Left ventricle myocardium inferior (tissue), 1 donor: ENCODE results near the gene NCOA1. TPM values are rescaled to one million over a fixed set of nuclear protein-coding genes. Genes with fewer than 3 reads are reported as not detected.

Source experiments
- DNase-seq: peaks from one replicate; pipeline ENCODE4 v3.0.0-alpha.2; 2020
- H3K27ac ChIP-seq: fragments of 200-600 bp; replicated peaks from 2 replicates; pipeline ENCODE4 v1.8.0; 2021
- H3K27me3 ChIP-seq: fragments of 200-600 bp; 2 replicates; pipeline ENCODE4 v1.8.0; 2021; ENCODE audit warnings: low read depth
- H3K36me3 ChIP-seq: fragments of 200-600 bp; 2 replicates; pipeline ENCODE4 v1.8.0; 2021
- H3K4me1 ChIP-seq: fragments of 200-600 bp; 2 replicates; pipeline ENCODE4 v1.8.0; 2021
- H3K4me3 ChIP-seq: fragments of 200-600 bp; 2 replicates; pipeline ENCODE4 v1.8.0; 2021; ENCODE audit warnings: mild to moderate bottlenecking, moderate library complexity
- H3K9me3 ChIP-seq: fragments of 200-600 bp; replicated peaks from 2 replicates; pipeline ENCODE4 v1.8.0; 2021
- CTCF ChIP-seq: fragments of 200-600 bp; IDR thresholded peaks from 2 replicates; pipeline ENCODE4 v1.8.0; 2021; ENCODE audit warnings: antibody characterized with exemption, mild to moderate bottlenecking, borderline replicate concordance
- intact Hi-C: fragments of 100-400 bp; cut with micrococcal nuclease; formaldehyde crosslinking; loops from one replicate; pipeline ENCODE4 v1.11.0; 2022
- total RNA-seq: library from RNA; stranded (reverse); fragmentation: NEBNext Ultra II Directional; extraction: Animal tissue kit (Norgen Biotek cat#: 25700); gene quantifications from one replicate; pipeline ENCODE4 v1.2.1, GENCODE V29; 2021
- donor health status: DM: no; HTN: yes; CAD: no; lungs with severe emphysema.

NCOA1 gene
- total RNA-seq, 1 donor from 2014 or later, result 26.9 TPM

- intact Hi-C loops, result no loop called here
- no peak for TF ChIP-seq CTCF
- H3K4me1 ChIP-seq, result peaks cover 5% of the 10 kb centered on the region
Observed at GRCh38 chr2:24749069-24749691, 258.1 kb downstream of the NCOA1 start.

GRCh38 chr2:24754985-24755705 lies 264.1 kb downstream of the NCOA1 start:
- no peaks in the 10 kb centered on the region for H3K27me3 ChIP-seq
- H3K27ac ChIP-seq, result no peak overlapping the region
- no peak for DNase-seq
- peaks cover 85% of the 10 kb centered on the region for H3K36me3 ChIP-seq
- H3K9me3 ChIP-seq, result no peaks in the 10 kb centered on the region
- intact Hi-C loops, result no loop called here
- H3K4me3 ChIP-seq, result no peak overlapping the region
- TF ChIP-seq CTCF, result no peak
- H3K4me1 ChIP-seq, result no peaks in the 10 kb centered on the region

More at GRCh38 chr2:24749069-24749691, 258.1 kb downstream of the NCOA1 start:
- H3K27me3 ChIP-seq, result no peaks in the 10 kb centered on the region
- no peak for DNase-seq
- H3K9me3 ChIP-seq, result no peaks in the 10 kb centered on the region
- peaks cover 38% of the 10 kb centered on the region for H3K36me3 ChIP-seq
- H3K27ac ChIP-seq, result no peak overlapping the region
- no peak overlapping the region for H3K4me3 ChIP-seq

- no peaks in the 10 kb centered on the region for H3K9me3 ChIP-seq
- TF ChIP-seq CTCF, result no peak
- intact Hi-C loops, result no loop called here
- H3K4me3 ChIP-seq, result no peak overlapping the region
- peaks cover 91% of the 10 kb centered on the region for H3K36me3 ChIP-seq
- H3K27ac ChIP-seq, result no peak overlapping the region
- H3K4me1 ChIP-seq, result peaks cover 1% of the 10 kb centered on the region
- no peaks in the 10 kb centered on the region for H3K27me3 ChIP-seq
- no peak for DNase-seq
Observed at GRCh38 chr2:24756789-24757188, 265.7 kb downstream of the NCOA1 start.

GRCh38 chr2:24761866-24762265 lies 270.8 kb downstream of the NCOA1 start:
- Histone ChIP-seq H3K27me3 (no peaks in the 10 kb centered on the region), H3K4me3 (no peak overlapping the region), H3K36me3 (peaks cover 70% of the 10 kb centered on the region), H3K27ac (no peak overlapping the region), H3K9me3 (no peaks in the 10 kb centered on the region), H3K4me1 (peaks cover 8% of the 10 kb centered on the region)
- DNase-seq, result no peak
- TF ChIP-seq CTCF, result no peak
- intact Hi-C loops, result no loop called here

GRCh38 chr2:24762518-24762917 lies 271.5 kb downstream of the NCOA1 start:
- H3K36me3 ChIP-seq, result peaks cover 63% of the 10 kb centered on the region
- intact Hi-C loops, result no loop called here
- H3K27me3 ChIP-seq, result no peaks in the 10 kb centered on the region

More at GRCh38 chr2:24762518-24762917, 271.5 kb downstream of the NCOA1 start:
- Histone ChIP-seq H3K4me1 (peaks cover 9% of the 10 kb centered on the region), H3K9me3 (no peaks in the 10 kb centered on the region), H3K4me3 (no peak overlapping the region), H3K27ac (no peak overlapping the region)
- no peak for TF ChIP-seq CTCF
- DNase-seq, result no peak
